Stomach smooth muscle (tissue), 2 donors: ENCODE data around the gene MEGF6.

Source experiments
- H3K27ac ChIP-seq: one replicate; pipeline ENCODE4 v1.7.0; 2013; ENCODE audit warnings: mild to moderate bottlenecking, low read length, inconsistent platforms
- H3K27me3 ChIP-seq, 2 donors: one replicate each; pipeline ENCODE4 v1.7.0; 2013; ENCODE audit warnings: low read length in 2 of 2; ENCODE audit not compliant: insufficient read depth in 2 of 2, control insufficient read depth in 1 of 2
- H3K36me3 ChIP-seq, 2 donors: one replicate each; pipeline ENCODE4 v1.7.0; 2013; ENCODE audit warnings: low read length in 2 of 2; ENCODE audit not compliant: control insufficient read depth in 2 of 2, insufficient read depth in 2 of 2
- H3K4me1 ChIP-seq: one replicate; pipeline ENCODE4 v1.7.0; 2013; ENCODE audit warnings: low read length; ENCODE audit not compliant: control insufficient read depth, insufficient read depth
- H3K4me3 ChIP-seq, 2 donors: one replicate each; pipeline ENCODE4 v1.7.0; 2013; ENCODE audit warnings: low read length in 2 of 2
- H3K9ac ChIP-seq, 2 donors: one replicate each; pipeline ENCODE4 v1.7.0; 2013; ENCODE audit warnings: low read length in 2 of 2, mild to moderate bottlenecking in 1 of 2
- H3K9me3 ChIP-seq, 2 donors: one replicate each; pipeline ENCODE4 v1.7.0; 2013; ENCODE audit warnings: low read length in 2 of 2; ENCODE audit not compliant: control insufficient read depth in 2 of 2
- donor health status: healthy.
- donor health status: Pancreatic carcinoma.

The MEGF6 gene

DNA sequence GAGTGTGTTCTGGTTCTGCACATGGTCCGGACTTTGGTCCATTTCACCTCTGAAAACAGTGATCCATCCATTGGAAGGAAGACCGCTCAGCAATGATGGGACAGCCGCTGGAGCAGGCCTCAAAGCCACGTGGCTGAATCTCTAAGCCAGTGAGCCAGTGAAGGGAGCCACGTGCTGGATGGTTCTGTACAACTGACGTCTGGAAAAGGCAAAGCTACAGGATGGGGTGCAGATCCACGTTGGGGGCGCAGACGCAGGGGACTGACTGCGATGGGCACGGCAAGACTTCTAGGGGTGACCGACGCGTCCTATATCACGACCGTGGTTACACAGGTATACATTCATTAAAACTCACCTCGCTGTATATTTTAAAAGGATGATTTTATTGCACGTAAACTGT, 167.0 kb downstream of the MEGF6 start:
- Histone ChIP-seq H3K9ac (no peak overlapping the region), H3K4me1 (no peaks in the 10 kb centered on the region), H3K36me3 (no peaks in the 10 kb centered on the region), H3K27me3 (peaks cover 6 to 9% of the 10 kb centered on the region in 2 donors), H3K4me3 (no peak overlapping the region), H3K27ac (no peak overlapping the region), H3K9me3 (peaks cover 2 to 4% of the 10 kb centered on the region in 2 donors)

DNA sequence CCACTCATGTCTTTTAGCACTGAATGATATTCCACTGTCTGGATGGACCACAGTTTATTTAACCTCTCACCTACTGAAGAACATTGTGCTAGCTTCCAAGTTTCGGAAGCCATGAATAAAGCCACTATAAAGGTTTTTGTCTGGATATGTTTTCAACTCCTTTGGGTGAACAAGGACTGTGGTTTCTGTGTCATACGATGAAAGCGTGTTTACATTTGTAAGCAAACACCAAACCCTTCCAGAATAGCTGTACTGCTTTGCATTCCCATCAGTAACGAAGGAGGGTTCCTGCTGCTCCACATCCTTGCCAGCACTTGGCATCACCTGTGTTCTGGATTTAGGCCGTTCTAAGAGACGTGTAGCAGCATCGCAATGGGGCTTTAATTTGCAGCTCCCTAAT, 167.5 kb downstream of the MEGF6 start:
- peaks cover 7 to 9% of the 10 kb centered on the region in 2 donors for H3K27me3 ChIP-seq
- H3K27ac ChIP-seq: no peak overlapping the region
- H3K4me3 ChIP-seq: no peak overlapping the region
- no peak overlapping the region for H3K9ac ChIP-seq
- H3K36me3 ChIP-seq: no peaks in the 10 kb centered on the region
- H3K4me1 ChIP-seq: no peaks in the 10 kb centered on the region
- H3K9me3 ChIP-seq: peaks cover 2 to 4% of the 10 kb centered on the region in 2 donors

DNA sequence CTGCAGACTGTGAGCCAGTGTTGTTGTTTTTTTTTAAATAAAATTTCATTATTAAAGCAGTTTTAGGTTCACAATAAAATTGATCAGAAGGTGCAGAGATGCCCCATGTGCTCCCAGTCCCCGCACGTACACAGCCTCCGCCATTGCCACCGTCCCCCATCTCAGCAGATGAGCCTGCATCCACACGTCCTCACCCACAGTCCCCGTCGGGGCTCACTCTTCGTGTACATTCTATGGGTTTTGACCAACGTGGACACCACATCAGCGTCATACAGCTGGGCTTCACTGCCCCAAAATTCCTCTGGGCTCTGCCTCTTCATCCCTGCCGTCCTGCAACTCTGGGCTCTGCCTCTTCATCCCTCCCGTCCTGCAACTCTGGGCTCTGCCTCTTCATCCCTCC, 168.4 kb downstream of the MEGF6 start:
- H3K9me3 ChIP-seq: peaks cover 2 to 4% of the 10 kb centered on the region in 2 donors
- no peak overlapping the region for H3K9ac ChIP-seq
- H3K4me3 ChIP-seq: no peak overlapping the region
- no peaks in the 10 kb centered on the region for H3K36me3 ChIP-seq
- no peaks in the 10 kb centered on the region for H3K4me1 ChIP-seq
- H3K27me3 ChIP-seq: peaks cover 7 to 9% of the 10 kb centered on the region in 2 donors
- H3K27ac ChIP-seq: no peak overlapping the region

DNA sequence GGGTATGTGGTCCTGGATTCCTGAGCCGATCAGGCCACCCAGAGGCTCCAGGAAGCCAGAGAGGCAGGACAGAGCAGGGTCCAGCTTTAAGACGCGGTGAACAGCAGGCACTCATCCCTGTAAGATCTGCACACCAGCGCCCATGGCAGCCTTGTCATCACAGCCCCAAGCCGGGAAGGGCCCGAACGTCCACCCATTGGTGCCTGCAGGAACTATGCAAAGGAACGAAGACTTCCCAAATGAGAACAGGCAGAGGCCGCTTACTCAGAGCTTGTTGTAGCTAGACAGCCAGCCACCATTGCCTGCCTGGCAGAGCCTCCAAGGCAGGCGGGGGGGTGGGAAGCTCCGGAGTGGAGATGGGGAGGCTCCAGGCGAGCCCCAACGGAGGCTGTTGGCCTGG, 169.0 kb downstream of the MEGF6 start:
- Histone ChIP-seq H3K9ac (no peak overlapping the region), H3K27ac (no peak overlapping the region), H3K36me3 (no peaks in the 10 kb centered on the region), H3K27me3 (peaks cover 7 to 9% of the 10 kb centered on the region in 2 donors), H3K4me1 (no peaks in the 10 kb centered on the region), H3K4me3 (no peak overlapping the region), H3K9me3 (peaks cover 2 to 4% of the 10 kb centered on the region in 2 donors)

DNA sequence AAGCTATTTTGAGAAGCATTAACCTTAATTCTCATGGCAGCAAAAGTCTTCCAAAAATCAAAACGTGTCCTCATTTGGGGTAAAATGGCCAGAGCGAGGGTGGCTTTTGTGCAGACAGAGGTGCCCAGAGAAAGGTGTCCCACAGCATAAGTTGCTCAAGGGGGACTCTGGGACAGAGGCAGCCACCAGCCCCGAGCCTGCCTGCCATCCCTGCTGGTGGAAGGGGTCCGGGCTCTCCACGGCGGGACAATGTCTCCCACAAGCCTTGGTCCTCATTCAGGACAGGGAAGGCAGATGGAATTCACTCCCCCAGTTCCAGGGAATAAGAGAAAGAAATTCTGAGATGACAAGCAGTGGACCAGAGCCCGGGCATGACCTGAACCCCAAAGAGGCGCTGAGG, 169.4 kb downstream of the MEGF6 start:
- Histone ChIP-seq H3K27me3 (peaks cover 7 to 9% of the 10 kb centered on the region in 2 donors), H3K36me3 (no peaks in the 10 kb centered on the region), H3K4me1 (no peaks in the 10 kb centered on the region), H3K9ac (no peak overlapping the region), H3K9me3 (peaks cover 2 to 4% of the 10 kb centered on the region in 2 donors), H3K27ac (no peak overlapping the region), H3K4me3 (no peak overlapping the region)

DNA sequence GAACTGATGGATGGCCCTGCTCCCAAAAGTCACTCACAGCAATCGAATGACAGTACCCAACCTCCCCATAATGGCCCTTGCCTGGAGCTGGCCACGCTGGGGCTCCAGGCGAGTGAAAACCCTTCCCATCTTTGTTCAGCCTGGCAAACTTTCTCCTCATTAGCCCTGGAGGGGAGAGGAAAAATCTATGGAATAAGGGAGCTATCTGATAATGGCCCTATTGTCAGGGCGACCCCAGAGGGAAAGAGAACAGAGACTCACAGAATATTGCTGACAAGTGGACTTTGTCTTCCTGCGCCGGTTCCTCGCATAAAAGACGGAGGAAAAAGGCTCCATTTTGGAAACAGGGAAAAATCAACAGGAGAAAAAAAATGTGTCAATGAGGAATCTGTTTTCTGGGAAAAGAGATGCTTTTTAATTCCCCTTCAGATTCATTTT, 169.9 kb downstream of the MEGF6 start:
- Histone ChIP-seq H3K27me3 (peaks cover 7 to 9% of the 10 kb centered on the region in 2 donors), H3K9ac (no peak overlapping the region), H3K4me1 (no peaks in the 10 kb centered on the region), H3K36me3 (no peaks in the 10 kb centered on the region), H3K4me3 (no peak overlapping the region), H3K27ac (no peak overlapping the region), H3K9me3 (peaks cover 2 to 4% of the 10 kb centered on the region in 2 donors)

DNA sequence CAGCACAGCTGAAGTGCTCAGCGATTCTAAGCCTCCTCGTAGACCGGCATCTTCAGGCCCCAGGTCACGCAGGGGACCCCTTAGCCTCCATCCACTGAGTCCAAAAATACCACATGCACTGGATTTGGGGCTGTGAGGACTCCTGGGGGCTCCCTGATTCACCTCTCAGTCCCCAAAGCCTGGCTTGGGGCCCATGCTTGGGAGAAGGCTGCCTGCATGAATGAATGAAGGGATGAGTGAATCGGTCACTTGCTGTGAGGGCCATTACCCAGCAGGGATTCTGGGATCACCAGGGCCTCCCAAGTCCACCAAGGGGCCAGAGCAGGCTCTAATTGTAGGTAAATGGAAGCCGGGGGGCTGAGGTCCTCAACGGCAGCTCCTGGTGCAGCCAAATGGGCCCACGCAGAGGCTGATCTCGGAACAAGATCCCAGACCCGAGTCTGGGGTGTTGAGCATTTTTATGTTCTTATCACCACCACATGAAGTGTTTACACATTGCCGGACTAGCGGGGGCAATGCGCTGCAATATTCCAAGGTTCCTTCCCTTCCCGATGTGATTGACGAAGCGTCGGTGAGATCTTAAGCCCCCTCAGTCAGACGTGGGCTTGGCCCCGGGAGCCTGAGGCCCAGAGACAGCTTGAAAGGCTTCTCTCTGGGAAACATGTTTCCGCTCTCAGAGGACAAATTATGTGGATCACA, 170.4 kb downstream of the MEGF6 start:
- H3K36me3 ChIP-seq: no peaks in the 10 kb centered on the region
- H3K27me3 ChIP-seq: peaks cover 7 to 9% of the 10 kb centered on the region in 2 donors
- no peak overlapping the region for H3K4me3 ChIP-seq
- no peaks in the 10 kb centered on the region for H3K4me1 ChIP-seq
- no peak overlapping the region for H3K9ac ChIP-seq
- peaks cover 2 to 4% of the 10 kb centered on the region in 2 donors for H3K9me3 ChIP-seq
- no peak overlapping the region for H3K27ac ChIP-seq

DNA sequence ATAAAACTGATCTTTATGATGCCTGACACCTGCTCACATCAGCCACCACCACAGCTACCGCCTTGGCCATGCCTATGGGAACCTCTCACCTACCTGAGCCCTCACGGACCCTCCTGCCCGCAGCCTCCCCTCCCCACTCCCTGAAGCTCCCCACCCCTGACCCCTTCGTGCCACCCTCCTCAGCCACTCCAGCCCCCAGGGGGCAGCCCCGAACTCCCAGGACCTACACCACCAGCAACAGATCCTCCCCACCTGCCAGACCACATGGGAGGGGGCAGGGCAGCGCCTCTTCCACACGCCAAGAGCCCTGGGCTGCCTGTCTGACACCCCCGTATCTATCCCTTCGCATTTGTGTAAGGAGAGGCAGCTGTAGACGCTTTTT, 171.0 kb downstream of the MEGF6 start:
- H3K36me3 ChIP-seq: no peaks in the 10 kb centered on the region
- no peak overlapping the region for H3K9ac ChIP-seq
- peaks cover under 1 to 3% of the 10 kb centered on the region in 2 donors for H3K9me3 ChIP-seq
- no peak overlapping the region for H3K27ac ChIP-seq
- no peak overlapping the region for H3K4me3 ChIP-seq
- peaks cover 7 to 9% of the 10 kb centered on the region in 2 donors for H3K27me3 ChIP-seq
- H3K4me1 ChIP-seq: no peaks in the 10 kb centered on the region
